IMR-90 (cell line): ENCODE measurements around the gene FAAP100. TPM values are rescaled to one million over a fixed set of nuclear protein-coding genes. Genes with fewer than 3 reads are reported as not detected.

Experiments used
- ATAC-seq: fragments of 200-7000 bp; cut with Tn5 transposase; 2 replicates; pipeline ENCODE4 v1.9.1; 2020; ENCODE audit warnings: low read depth, mild to moderate bottlenecking, moderate library complexity
- BruUV-seq: library from RNA; stranded (reverse); fragments of 400-500 nt; replicated peaks from 2 replicates; lab custom pipeline; 2021; lab: Mats Ljungman, UMichigan
- CTCF ChIA-PET: fragments of 300-600 bp; formaldehyde crosslinking; extraction: SDS; loops from one replicate; lab custom pipeline; 2021; ENCODE audit warnings: antibody characterized with exemption; lab: Yijun Ruan, JAX
- POLR2A ChIA-PET: fragments of 300-600 bp; sonication (Branson Sonifier 250); formaldehyde crosslinking; loops from one replicate; lab custom pipeline; 2022; ENCODE audit warnings: antibody characterized with exemption; ENCODE audit not compliant: unreplicated experiment; lab: Charles Lee
- DNase-seq: peaks from one replicate; pipeline ENCODE4 v3.0.0; 2013
- H2AFZ ChIP-seq: replicated peaks from 2 replicates; pipeline ENCODE3; 2013; ENCODE audit warnings: low read length, mild to moderate bottlenecking; ENCODE audit not compliant: poor library complexity
- H2AK5ac ChIP-seq: 2 replicates; pipeline ENCODE4 v1.6.1; 2013; ENCODE audit warnings: low read depth, low read length, inconsistent platforms
- H2AK9ac ChIP-seq: replicated peaks from 2 replicates; pipeline ENCODE3; 2013; ENCODE audit warnings: mild to moderate bottlenecking, low read depth, low read length, moderate library complexity; ENCODE audit not compliant: poor library complexity
- H2BK120ac ChIP-seq: 2 replicates; pipeline ENCODE4 v1.6.1; 2013; ENCODE audit warnings: low read depth, low read length, inconsistent platforms
- H2BK15ac ChIP-seq: 3 replicates; pipeline ENCODE4 v1.6.1; 2013; ENCODE audit warnings: low read depth, low read length, inconsistent platforms
- H2BK20ac ChIP-seq: 2 replicates; pipeline ENCODE4 v1.6.1; 2013; ENCODE audit warnings: low read depth, mild to moderate bottlenecking, inconsistent platforms, low read length, moderate library complexity
- H2BK5ac ChIP-seq: 2 replicates; pipeline ENCODE4 v1.6.1; 2013; ENCODE audit warnings: mild to moderate bottlenecking, low read depth, low read length, inconsistent platforms; ENCODE audit not compliant: poor library complexity, severe bottlenecking
- H3K14ac ChIP-seq: replicated peaks from 2 replicates; pipeline ENCODE4 v1.6.1; 2013; ENCODE audit warnings: low read depth, low read length, inconsistent platforms
- H3K18ac ChIP-seq: 2 replicates; pipeline ENCODE4 v1.6.1; 2013; ENCODE audit warnings: low read depth, low read length, control low read depth
- H3K23ac ChIP-seq: 2 replicates; pipeline ENCODE4 v1.6.1; 2013; ENCODE audit warnings: low read depth, low read length, inconsistent platforms
- H3K27ac ChIP-seq: 2 replicates; pipeline ENCODE4 v1.5.1; 2013; ENCODE audit warnings: mild to moderate bottlenecking, control low read depth, low read length; ENCODE audit not compliant: insufficient read depth
- H3K27me3 ChIP-seq: 2 replicates; pipeline ENCODE4 v1.6.1; 2013; ENCODE audit warnings: low read length; ENCODE audit not compliant: control insufficient read depth, insufficient read depth
- H3K36me3 ChIP-seq: 2 replicates; pipeline ENCODE4 v1.6.1; 2013; ENCODE audit warnings: low read length, mixed read lengths; ENCODE audit not compliant: control insufficient read depth, insufficient read depth
- H3K4ac ChIP-seq: 2 replicates; pipeline ENCODE4 v1.6.1; 2013; ENCODE audit warnings: low read depth, low read length, inconsistent platforms
- H3K4me1 ChIP-seq: 2 replicates; pipeline ENCODE4 v1.6.1; 2013; ENCODE audit warnings: low read length, mixed read lengths; ENCODE audit not compliant: control insufficient read depth, insufficient read depth
- H3K4me2 ChIP-seq: 2 replicates; pipeline ENCODE4 v1.6.1; 2013; ENCODE audit warnings: low read depth, mild to moderate bottlenecking, control low read depth, low read length, moderate library complexity
- H3K4me3 ChIP-seq: 2 replicates; pipeline ENCODE4 v1.5.1; 2013; ENCODE audit warnings: low read depth, mild to moderate bottlenecking, control low read depth, low read length, moderate library complexity; ENCODE audit not compliant: insufficient read depth
- H3K56ac ChIP-seq: 2 replicates; pipeline ENCODE4 v1.6.1; 2013; ENCODE audit warnings: low read length, inconsistent platforms; ENCODE audit not compliant: insufficient read depth; ENCODE audit errors: extremely low read depth
- H3K79me1 ChIP-seq, 2 experiments: 2 replicates each; pipeline ENCODE4 v1.6.1; 2013; ENCODE audit warnings: low read length in 2 of 2, inconsistent platforms in 1 of 2, low read depth in 1 of 2
- H3K9ac ChIP-seq: 2 replicates; pipeline ENCODE4 v1.6.1; 2013; ENCODE audit warnings: low read depth, low read length, control low read depth
- H3K9me1 ChIP-seq: 2 replicates; pipeline ENCODE4 v1.6.1; 2013; ENCODE audit warnings: low read length, inconsistent platforms; ENCODE audit not compliant: insufficient read depth
- H3K9me3 ChIP-seq: 2 replicates; pipeline ENCODE4 v1.6.1; 2013; ENCODE audit warnings: low read length; ENCODE audit not compliant: control insufficient read depth, insufficient read depth
- H4K20me1 ChIP-seq: 2 replicates; pipeline ENCODE4 v1.6.1; 2013; ENCODE audit warnings: low read length, inconsistent platforms; ENCODE audit not compliant: insufficient read depth
- H4K5ac ChIP-seq: 2 replicates; pipeline ENCODE4 v1.6.1; 2013; ENCODE audit warnings: mild to moderate bottlenecking, low read depth, low read length, control low read depth
- H4K8ac ChIP-seq, 2 experiments: 2 replicates each; pipeline ENCODE4 v1.6.1; 2013; ENCODE audit warnings: low read depth in 2 of 2, low read length in 2 of 2, control low read depth in 1 of 2, inconsistent platforms in 1 of 2
- H4K91ac ChIP-seq: 2 replicates; pipeline ENCODE4 v1.6.1; 2013; ENCODE audit warnings: low read depth, low read length, inconsistent platforms; ENCODE audit not compliant: insufficient read depth
- BHLHE40 ChIP-seq: fragments of 150-350 bp; IDR thresholded peaks from 2 replicates; pipeline ENCODE4 v1.6.1; 2016; ENCODE audit warnings: mild to moderate bottlenecking, low read depth, low read length
- CEBPB ChIP-seq: IDR thresholded peaks from 2 replicates; pipeline ENCODE4 v1.6.1; 2012; ENCODE audit warnings: low read depth, low read length, improper control_type of control experiment
- CHD1 ChIP-seq: IDR thresholded peaks from 2 replicates; pipeline ENCODE4 v1.6.1; 2012; ENCODE audit warnings: low read depth, low read length, improper control_type of control experiment
- CTCF ChIP-seq: conservative IDR thresholded peaks from 2 replicates; pipeline ENCODE4 v1.5.1; 2012; ENCODE audit warnings: mild to moderate bottlenecking, low read depth, low read length, improper control_type of control experiment
- ELK1 ChIP-seq: fragments of 150-350 bp; IDR thresholded peaks from 2 replicates; pipeline ENCODE4 v1.6.1; 2016; ENCODE audit warnings: low read depth, mild to moderate bottlenecking, low read length, moderate library complexity, borderline replicate concordance
- FOS ChIP-seq: fragments of 150-350 bp; IDR thresholded peaks from 2 replicates; pipeline ENCODE4 v1.6.1; 2016; ENCODE audit warnings: low read depth, low read length
- MAFK ChIP-seq: IDR thresholded peaks from 2 replicates; pipeline ENCODE4 v1.6.1; 2012; ENCODE audit warnings: low read depth, low read length, improper control_type of control experiment
- MAZ ChIP-seq: IDR thresholded peaks from 2 replicates; pipeline ENCODE4 v1.6.1; 2012; ENCODE audit warnings: low read depth, mild to moderate bottlenecking, low read length, improper control_type of control experiment, moderate library complexity, borderline replicate concordance
- POLR2A ChIP-seq: IDR thresholded peaks from 2 replicates; pipeline ENCODE4 v1.6.1; 2012; ENCODE audit warnings: mild to moderate bottlenecking, low read depth, low read length
- RAD21 ChIP-seq: IDR thresholded peaks from 2 replicates; pipeline ENCODE4 v1.6.1; 2012; ENCODE audit warnings: low read length, improper control_type of control experiment
- RCOR1 ChIP-seq: IDR thresholded peaks from 2 replicates; pipeline ENCODE4 v1.6.1; 2012; ENCODE audit warnings: mild to moderate bottlenecking, low read length, improper control_type of control experiment; ENCODE audit not compliant: insufficient replicate concordance
- RFX5 ChIP-seq: IDR thresholded peaks from 2 replicates; pipeline ENCODE4 v1.8.0; 2012; ENCODE audit warnings: low read depth, mild to moderate bottlenecking, low read length, moderate library complexity
- USF2 ChIP-seq: fragments of 150-350 bp; IDR thresholded peaks from 2 replicates; pipeline ENCODE4 v1.6.1; 2017; ENCODE audit warnings: mild to moderate bottlenecking, antibody characterized with exemption, low read length, low read depth
- WGBS, 2 experiments: methylation state at CpG; one replicate each; pipeline versions ENCODE4 v1.1.5 to v1.1.7; 2013; ENCODE audit warnings: missing lambda C conversion rate in 2 of 2; ENCODE audit not compliant: insufficient read length in 1 of 2; ENCODE audit errors: extremely low coverage in 2 of 2; 5-methylcytosine and 5-hydroxymethylcytosine counted together
- dilution Hi-C: fragments of 300-500 bp; cut with HindIII; formaldehyde crosslinking; loops from one replicate; pipeline ENCODE4 v1.14.3; 2018; ENCODE audit warnings: low sequenced_read_pairs; ENCODE audit not compliant: unreplicated experiment
- in situ Hi-C: fragments of 300-500 bp; cut with MboI; formaldehyde crosslinking; loops from 3 replicates; pipeline ENCODE4 v1.14.3; 2019; ENCODE audit warnings: low sequenced_read_pairs, inconsistent platforms, mixed read lengths
- intact Hi-C: fragments of 100-400 bp; cut with micrococcal nuclease; formaldehyde crosslinking; loops from 2 replicates; pipeline ENCODE4 v1.10.0; 2022
- polyA plus RNA-seq, 3 experiments: library from polyadenylated mRNA; depleted of rRNA; stranded (reverse); fragments of >200 nt; gene quantifications; 2 replicates each; pipeline ENCODE4 v1.2.3, GENCODE V29; 2012; ENCODE audit warnings: low replicate concordance in 1 of 3
- total RNA-seq: library from RNA; depleted of rRNA; stranded (reverse); fragments of >200 nt; gene quantifications from 2 replicates; pipeline ENCODE4 v1.2.3, GENCODE V29; 2012

Gene FAAP100
- total and polyA plus RNA-seq, 2 of the 4 experiments (the other 2 are of a cell fraction), result 7.9 to 24.8 TPM

- no peak for ATAC-seq
- intact Hi-C loops, result no loop called here
- 57% methylated on average over 1 of the region's 6 CpGs; no CpG with 5 or more reads in 1 of the 2 experiments for WGBS, 2 experiments
These were observed 22.7 kb downstream of the FAAP100 start for GRCh38 chr17:81529437-81529803.

More at GRCh38 chr17:81529437-81529803, 22.7 kb downstream of the FAAP100 start:
- no TSS peak for BruUV-seq
- Histone ChIP-seq H3K27ac (no peak overlapping the region), H3K79me1 (no peaks in the 10 kb centered on the region), H4K20me1 (peaks cover 2% of the 10 kb centered on the region; the same call in 1 of the 2 replicates), H2AFZ (no peak overlapping the region), H3K4me1 (no peaks in the 10 kb centered on the region), H3K27me3 (peaks cover 9% of the 10 kb centered on the region), H2AK9ac (no peak overlapping the region), H3K4me3 (no peak overlapping the region), H3K9me1 (no peaks in the 10 kb centered on the region), H4K5ac (no peak overlapping the region), H2AK5ac (no peak overlapping the region), H3K9ac (no peak overlapping the region), H3K4me2 (no peak overlapping the region), H2BK15ac (no peak overlapping the region), H3K14ac (no peak overlapping the region), H3K9me3 (no peaks in the 10 kb centered on the region), H2BK5ac (no peak overlapping the region), H3K23ac (no peak overlapping the region), H3K36me3 (no peaks in the 10 kb centered on the region), H3K4ac (no peak overlapping the region), H2BK20ac (no peak overlapping the region), H4K8ac (no peak overlapping the region), H2BK120ac (no peak overlapping the region), H4K91ac (no peak overlapping the region), H3K56ac (no peak overlapping the region), H3K18ac (no peak overlapping the region)
- in situ Hi-C loops (no loop called here), dilution Hi-C loops (no loop called here)
- CTCF ChIA-PET, result no interaction called here
- no peak for DNase-seq
- POLR2A ChIA-PET, result no interaction called here
- TF ChIP-seq POLR2A, result no peak
- no peak for TF ChIP-seq RFX5
- TF ChIP-seq MAFK, result no peak
- TF ChIP-seq BHLHE40, result no peak
- TF ChIP-seq RCOR1, result no peak
- no peak for TF ChIP-seq CEBPB
- TF ChIP-seq CHD1, result no peak
- no peak for TF ChIP-seq USF2
- no peak for TF ChIP-seq FOS
- no peak for TF ChIP-seq ELK1
- no peak for TF ChIP-seq MAZ
- TF ChIP-seq CTCF, result no peak
- no peak for TF ChIP-seq RAD21
